ENCODE data around the gene TRPM4.

DNA sequence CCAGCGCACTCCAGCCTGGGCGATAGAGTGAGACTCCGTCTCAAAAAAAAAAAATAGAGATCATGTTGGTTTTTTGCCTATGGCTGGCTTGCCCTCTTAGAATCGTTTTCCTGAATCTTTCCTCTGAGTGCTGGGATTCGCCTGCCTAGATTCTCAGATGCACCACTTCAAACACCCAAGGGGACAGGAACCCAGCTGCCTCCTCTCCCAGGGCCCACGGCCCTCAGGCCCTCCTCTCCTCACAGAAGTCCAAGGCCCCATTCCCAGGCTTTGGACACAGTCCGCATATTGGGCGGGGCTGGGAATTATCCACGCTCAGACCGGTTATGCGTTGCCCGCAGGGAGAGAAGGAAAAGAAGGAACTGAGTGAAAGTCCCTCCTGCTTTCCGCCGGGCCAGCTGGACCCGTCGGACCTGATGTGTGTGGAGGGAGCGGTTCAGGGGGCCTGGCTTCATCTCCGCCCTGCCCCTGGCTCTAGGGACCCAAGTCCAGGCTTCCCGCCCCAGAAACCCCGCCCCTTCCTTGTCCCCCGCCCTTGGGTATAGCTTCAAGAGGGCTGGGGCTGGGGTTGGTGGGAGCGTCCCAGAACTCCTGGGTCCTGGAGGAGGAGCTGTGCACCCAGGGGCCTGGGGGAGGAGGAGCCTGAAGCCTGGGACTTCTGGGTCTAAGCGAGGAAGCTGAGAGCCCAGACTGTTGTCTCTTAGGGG, 32.4 kb upstream of the TRPM4 start:
- TF ChIP-seq TAF1 (IDR thresholded peaks at IDR 0.05; ENCODE audit: borderline replicate concordance, low read depth, low read length) (no peak), RFX5 (IDR thresholded peaks at IDR 0.05; ENCODE audit: low read length) (no peak), YY1 (IDR thresholded peaks at IDR 0.05; ENCODE audit: low read depth) (no peak), NFIC (IDR thresholded peaks at IDR 0.05; ENCODE audit: borderline replicate concordance) (no peak), NRF1 (IDR thresholded peaks at IDR 0.05; ENCODE audit: low read depth, low read length) (no peak), POLR2AphosphoS5 (IDR thresholded peaks at IDR 0.05; ENCODE audit: low read depth, low read length) (no peak), GABPA (IDR thresholded peaks at IDR 0.05; ENCODE audit: low read depth) (no peak), RXRA (IDR thresholded peaks at IDR 0.05; ENCODE audit: borderline replicate concordance, low read depth) (no peak), SIN3A (IDR thresholded peaks at IDR 0.05; ENCODE audit: borderline replicate concordance, low read depth, low read length) (no peak), JUND (IDR thresholded peaks at IDR 0.05) (no peak)
- TF ChIP-seq, protein P1, sequence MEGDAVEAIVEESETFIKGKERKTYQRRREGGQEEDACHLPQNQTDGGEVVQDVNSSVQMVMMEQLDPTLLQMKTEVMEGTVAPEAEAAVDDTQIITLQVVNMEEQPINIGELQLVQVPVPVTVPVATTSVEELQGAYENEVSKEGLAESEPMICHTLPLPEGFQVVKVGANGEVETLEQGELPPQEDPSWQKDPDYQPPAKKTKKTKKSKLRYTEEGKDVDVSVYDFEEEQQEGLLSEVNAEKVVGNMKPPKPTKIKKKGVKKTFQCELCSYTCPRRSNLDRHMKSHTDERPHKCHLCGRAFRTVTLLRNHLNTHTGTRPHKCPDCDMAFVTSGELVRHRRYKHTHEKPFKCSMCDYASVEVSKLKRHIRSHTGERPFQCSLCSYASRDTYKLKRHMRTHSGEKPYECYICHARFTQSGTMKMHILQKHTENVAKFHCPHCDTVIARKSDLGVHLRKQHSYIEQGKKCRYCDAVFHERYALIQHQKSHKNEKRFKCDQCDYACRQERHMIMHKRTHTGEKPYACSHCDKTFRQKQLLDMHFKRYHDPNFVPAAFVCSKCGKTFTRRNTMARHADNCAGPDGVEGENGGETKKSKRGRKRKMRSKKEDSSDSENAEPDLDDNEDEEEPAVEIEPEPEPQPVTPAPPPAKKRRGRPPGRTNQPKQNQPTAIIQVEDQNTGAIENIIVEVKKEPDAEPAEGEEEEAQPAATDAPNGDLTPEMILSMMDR (IDR thresholded peaks at IDR 0.05), result no peak
- TF ChIP-seq, protein P2, sequence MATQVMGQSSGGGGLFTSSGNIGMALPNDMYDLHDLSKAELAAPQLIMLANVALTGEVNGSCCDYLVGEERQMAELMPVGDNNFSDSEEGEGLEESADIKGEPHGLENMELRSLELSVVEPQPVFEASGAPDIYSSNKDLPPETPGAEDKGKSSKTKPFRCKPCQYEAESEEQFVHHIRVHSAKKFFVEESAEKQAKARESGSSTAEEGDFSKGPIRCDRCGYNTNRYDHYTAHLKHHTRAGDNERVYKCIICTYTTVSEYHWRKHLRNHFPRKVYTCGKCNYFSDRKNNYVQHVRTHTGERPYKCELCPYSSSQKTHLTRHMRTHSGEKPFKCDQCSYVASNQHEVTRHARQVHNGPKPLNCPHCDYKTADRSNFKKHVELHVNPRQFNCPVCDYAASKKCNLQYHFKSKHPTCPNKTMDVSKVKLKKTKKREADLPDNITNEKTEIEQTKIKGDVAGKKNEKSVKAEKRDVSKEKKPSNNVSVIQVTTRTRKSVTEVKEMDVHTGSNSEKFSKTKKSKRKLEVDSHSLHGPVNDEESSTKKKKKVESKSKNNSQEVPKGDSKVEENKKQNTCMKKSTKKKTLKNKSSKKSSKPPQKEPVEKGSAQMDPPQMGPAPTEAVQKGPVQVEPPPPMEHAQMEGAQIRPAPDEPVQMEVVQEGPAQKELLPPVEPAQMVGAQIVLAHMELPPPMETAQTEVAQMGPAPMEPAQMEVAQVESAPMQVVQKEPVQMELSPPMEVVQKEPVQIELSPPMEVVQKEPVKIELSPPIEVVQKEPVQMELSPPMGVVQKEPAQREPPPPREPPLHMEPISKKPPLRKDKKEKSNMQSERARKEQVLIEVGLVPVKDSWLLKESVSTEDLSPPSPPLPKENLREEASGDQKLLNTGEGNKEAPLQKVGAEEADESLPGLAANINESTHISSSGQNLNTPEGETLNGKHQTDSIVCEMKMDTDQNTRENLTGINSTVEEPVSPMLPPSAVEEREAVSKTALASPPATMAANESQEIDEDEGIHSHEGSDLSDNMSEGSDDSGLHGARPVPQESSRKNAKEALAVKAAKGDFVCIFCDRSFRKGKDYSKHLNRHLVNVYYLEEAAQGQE (IDR thresholded peaks at IDR 0.05; ENCODE audit: low read depth, low read length), result no peak
- TF ChIP-seq, protein P3, sequence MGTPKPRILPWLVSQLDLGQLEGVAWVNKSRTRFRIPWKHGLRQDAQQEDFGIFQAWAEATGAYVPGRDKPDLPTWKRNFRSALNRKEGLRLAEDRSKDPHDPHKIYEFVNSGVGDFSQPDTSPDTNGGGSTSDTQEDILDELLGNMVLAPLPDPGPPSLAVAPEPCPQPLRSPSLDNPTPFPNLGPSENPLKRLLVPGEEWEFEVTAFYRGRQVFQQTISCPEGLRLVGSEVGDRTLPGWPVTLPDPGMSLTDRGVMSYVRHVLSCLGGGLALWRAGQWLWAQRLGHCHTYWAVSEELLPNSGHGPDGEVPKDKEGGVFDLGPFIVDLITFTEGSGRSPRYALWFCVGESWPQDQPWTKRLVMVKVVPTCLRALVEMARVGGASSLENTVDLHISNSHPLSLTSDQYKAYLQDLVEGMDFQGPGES (IDR thresholded peaks at IDR 0.05; ENCODE audit: low read depth, low read length), result no peak

All from SK-N-SH (cell line).